ENCODE results near the gene SGF29. TPM values are rescaled to one million over a fixed set of nuclear protein-coding genes. Genes with fewer than 3 reads are reported as not detected.
"Not testable (repeated sequence)": the region's sequence is repeated elsewhere in the genome, so short reads cannot be mapped to it uniquely, and the experiment has no call there.

The SGF29 gene
- polyA plus RNA-seq, 3 donors: 14.0 to 24.3 (median 18.8) TPM

GRCh38 chr16:28596840-28597691, 43.3 kb downstream of the SGF29 start, which contains the start of gene SULT1A2:
Gene SULT1A2, minus strand, starts transcription at chr16:28597050. Its CDS starts 1,120 bp downstream, at chr16:28595930.
- no peak for TF ChIP-seq CTCF (IDR thresholded peaks at IDR 0.05)
- H3K27me3 Mint-ChIP-seq (ENCODE audit: low read depth in 3 of 3): peaks cover 0 to 6% (median 3%) of the 10 kb centered on the region in 3 donors
- H3K36me3 Mint-ChIP-seq: peaks cover 12% of the 10 kb centered on the region in 2 donors
- peak within 1 kb of the TSS in 4 of 7 donors; percentile 19 to 72 (median 44) for H3K27ac Mint-ChIP-seq
- Histone ChIP-seq H3K4me3 (replicated peaks in 1 of 3; ENCODE audit: low read depth in 2 of 3, low read length in 3 of 3) (no peak within 1 kb of the TSS), H3K79me2 (ENCODE audit: insufficient read depth, low read length) (no peaks in the 10 kb centered on the region), H3K4me2 (replicated peaks; ENCODE audit: extremely low read depth, low read length, poor library complexity, severe bottlenecking) (no peak within 1 kb of the TSS), H2AFZ (ENCODE audit: insufficient read depth, low read depth, low read length, poor library complexity, severe bottlenecking) (peak within 1 kb of the TSS; percentile 52), H3K9ac (ENCODE audit: insufficient read depth, low read length, poor library complexity, severe bottlenecking) (no peak within 1 kb of the TSS), H3K9me3 (replicated peaks in 1 of 2; ENCODE audit: control insufficient read depth in 1 of 2, insufficient read depth in 1 of 2, low read length in 2 of 2) (no peaks in the 10 kb centered on the region), H3K27ac (ENCODE audit: low read depth in 1 of 2, low read length in 2 of 2) (no peak within 1 kb of the TSS), H3K36me3 (replicated peaks in 1 of 2; ENCODE audit: control insufficient read depth in 1 of 2, insufficient read depth in 2 of 2, low read length in 2 of 2) (peaks cover 5% of the 10 kb centered on the region in 2 donors), H3K4me1 (ENCODE audit: control insufficient read depth in 1 of 2, insufficient read depth in 2 of 2, low read length in 2 of 2) (peaks cover 21 to 22% of the 10 kb centered on the region in 2 donors), H3K27me3 (ENCODE audit: control insufficient read depth in 2 of 2, insufficient read depth in 2 of 2, low read length in 2 of 2) (no peaks in the 10 kb centered on the region), H4K20me1 (ENCODE audit: insufficient read depth, low read length) (no peaks in the 10 kb centered on the region)
- DNase-seq: no peak
- peaks cover 21% of the 10 kb centered on the region for H3K4me1 Mint-ChIP-seq
- H3K4me3 Mint-ChIP-seq: peak within 1 kb of the TSS in 1 of 2 donors; percentile 19
- WGBS (ENCODE audit: insufficient coverage): 73% methylated on average over 9 of the region's 11 CpGs
- H3K9me3 Mint-ChIP-seq: no peaks in the 10 kb centered on the region
- intact Hi-C loops (cut with micrococcal nuclease): no loop called here

DNA sequence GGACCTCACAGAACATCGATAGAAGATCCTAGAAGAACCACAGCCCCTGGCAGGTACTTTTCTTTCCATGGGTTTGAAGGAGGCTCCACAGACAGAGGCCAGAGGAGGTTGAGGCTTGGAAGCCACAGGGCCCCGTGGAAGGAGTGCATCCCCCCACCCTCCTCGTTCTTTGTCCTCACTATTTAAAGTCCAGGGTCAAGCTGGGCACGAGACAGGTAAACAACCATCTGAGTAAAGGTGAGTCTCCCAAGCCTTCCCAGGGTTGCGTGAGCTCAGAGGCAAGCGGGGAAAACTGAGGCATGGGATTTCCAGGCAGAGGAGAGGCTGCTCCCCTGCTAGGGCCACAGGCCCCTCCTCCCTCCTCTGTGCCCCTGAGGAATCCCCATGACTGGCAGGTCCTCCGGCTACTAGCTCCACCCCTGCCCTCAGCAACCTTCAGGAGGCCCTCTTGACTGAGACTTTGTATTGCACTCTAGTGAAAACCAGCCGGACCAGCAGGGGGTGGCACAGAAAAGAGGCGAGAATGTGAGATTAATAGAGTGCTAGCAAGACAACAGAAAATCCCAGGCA, 44.1 kb downstream of the SGF29 start:
- Histone ChIP-seq H3K4me1 (ENCODE audit: control insufficient read depth in 1 of 2, insufficient read depth in 2 of 2, low read length in 2 of 2) (peaks cover 21 to 22% of the 10 kb centered on the region in 2 donors), H3K79me2 (ENCODE audit: insufficient read depth, low read length) (no peaks in the 10 kb centered on the region), H3K27ac (ENCODE audit: low read depth in 1 of 2, low read length in 2 of 2) (no peak overlapping the region), H3K9me3 (replicated peaks in 1 of 2; ENCODE audit: control insufficient read depth in 1 of 2, insufficient read depth in 1 of 2, low read length in 2 of 2) (no peaks in the 10 kb centered on the region), H3K9ac (ENCODE audit: insufficient read depth, low read length, poor library complexity, severe bottlenecking) (no peak overlapping the region), H2AFZ (ENCODE audit: insufficient read depth, low read depth, low read length, poor library complexity, severe bottlenecking) (peak overlapping the region; percentile 52), H3K36me3 (replicated peaks in 1 of 2; ENCODE audit: control insufficient read depth in 1 of 2, insufficient read depth in 2 of 2, low read length in 2 of 2) (no peaks in the 10 kb centered on the region), H3K4me2 (replicated peaks; ENCODE audit: extremely low read depth, low read length, poor library complexity, severe bottlenecking) (no peak overlapping the region), H3K4me3 (replicated peaks in 1 of 3; ENCODE audit: low read depth in 2 of 3, low read length in 3 of 3) (no peak overlapping the region), H4K20me1 (ENCODE audit: insufficient read depth, low read length) (no peaks in the 10 kb centered on the region), H3K27me3 (ENCODE audit: control insufficient read depth in 2 of 2, insufficient read depth in 2 of 2, low read length in 2 of 2) (no peaks in the 10 kb centered on the region)
- H3K27me3 Mint-ChIP-seq (ENCODE audit: low read depth in 3 of 3): peaks cover 0 to 6% (median 3%) of the 10 kb centered on the region in 3 donors
- peak overlapping the region in 3 of 7 donors; percentile 20 to 32 (median 23) for H3K27ac Mint-ChIP-seq
- no peak overlapping the region for H3K4me3 Mint-ChIP-seq
- intact Hi-C loops (cut with micrococcal nuclease): no loop called here
- 77% methylated on average over 6 of the region's 9 CpGs for WGBS (ENCODE audit: insufficient coverage)
- DNase-seq: no peak
- no peak for TF ChIP-seq CTCF (IDR thresholded peaks at IDR 0.05)
- peaks cover 5 to 6% of the 10 kb centered on the region in 2 donors for H3K36me3 Mint-ChIP-seq
- H3K4me1 Mint-ChIP-seq: peaks cover 21% of the 10 kb centered on the region
- H3K9me3 Mint-ChIP-seq: no peaks in the 10 kb centered on the region

GRCh38 chr16:28599377-28600285, 45.9 kb downstream of the SGF29 start:
- H3K4me3 Mint-ChIP-seq; intact Hi-C loops (cut with micrococcal nuclease): not testable (repeated sequence)
- peaks cover 27% of the 10 kb centered on the region for H3K4me1 Mint-ChIP-seq

More at GRCh38 chr16:28599377-28600285, 45.9 kb downstream of the SGF29 start:
- not testable (repeated sequence) for H3K4me3 ChIP-seq (replicated peaks in 1 of 3; ENCODE audit: low read depth in 2 of 3, low read length in 3 of 3); H3K79me2 ChIP-seq (ENCODE audit: insufficient read depth, low read length); H3K27ac Mint-ChIP-seq; H3K9me3 Mint-ChIP-seq; H3K9me3 ChIP-seq (replicated peaks in 1 of 2; ENCODE audit: control insufficient read depth in 1 of 2, insufficient read depth in 1 of 2, low read length in 2 of 2); H3K27me3 Mint-ChIP-seq (ENCODE audit: low read depth in 3 of 3); H3K27me3 ChIP-seq (ENCODE audit: control insufficient read depth in 2 of 2, insufficient read depth in 2 of 2, low read length in 2 of 2); H2AFZ ChIP-seq (ENCODE audit: insufficient read depth, low read depth, low read length, poor library complexity, severe bottlenecking); H3K4me2 ChIP-seq (replicated peaks; ENCODE audit: extremely low read depth, low read length, poor library complexity, severe bottlenecking); H4K20me1 ChIP-seq (ENCODE audit: insufficient read depth, low read length); DNase-seq; H3K27ac ChIP-seq (ENCODE audit: low read depth in 1 of 2, low read length in 2 of 2); H3K36me3 ChIP-seq (replicated peaks in 1 of 2; ENCODE audit: control insufficient read depth in 1 of 2, insufficient read depth in 2 of 2, low read length in 2 of 2); H3K9ac ChIP-seq (ENCODE audit: insufficient read depth, low read length, poor library complexity, severe bottlenecking)
- H3K4me1 ChIP-seq (ENCODE audit: control insufficient read depth in 1 of 2, insufficient read depth in 2 of 2, low read length in 2 of 2): peaks cover 21 to 22% of the 10 kb centered on the region in 2 donors
- WGBS (ENCODE audit: insufficient coverage): no CpG with 5 or more reads among the region's 17 CpGs
- H3K36me3 Mint-ChIP-seq: peaks cover 14 to 16% of the 10 kb centered on the region in 2 donors

Data from CD14-positive monocyte (primary cell).